Memory B cell (primary cell): ENCODE data around the gene HSPG2.
"Not testable (repeated sequence)": the region's sequence is repeated elsewhere in the genome, so short reads cannot be mapped to it uniquely, and the experiment has no call there.

Experiments used
- ATAC-seq: fragments of 150-1000 bp; cut with Tn5 transposase; 2 replicates; pipeline ENCODE4 v1.10.0; 2021; ENCODE audit warnings: low read depth, mild to moderate bottlenecking, moderate library complexity
- DNase-seq, 2 donors: peaks; one replicate each; pipeline ENCODE4 v3.0.0; 2022; ENCODE audit warnings: low spot score in 2 of 2
- H3K27ac Mint-ChIP-seq: one replicate; pipeline ENCODE4 v1.8.0; 2022; ENCODE audit warnings: mild to moderate bottlenecking, moderate library complexity, mixed read lengths
- H3K27me3 Mint-ChIP-seq: one replicate; pipeline ENCODE4 v1.8.0; 2022; ENCODE audit warnings: mixed read lengths
- H3K36me3 Mint-ChIP-seq: one replicate; pipeline ENCODE4 v1.8.0; 2022; ENCODE audit warnings: mild to moderate bottlenecking, mixed read lengths
- H3K4me1 Mint-ChIP-seq: one replicate; pipeline ENCODE4 v1.8.0; 2022; ENCODE audit warnings: mixed read lengths
- H3K4me3 Mint-ChIP-seq: one replicate; pipeline ENCODE4 v1.8.0; 2022; ENCODE audit warnings: mild to moderate bottlenecking, moderate library complexity, mixed read lengths
- H3K9me3 Mint-ChIP-seq: one replicate; pipeline ENCODE4 v1.8.0; 2022; ENCODE audit warnings: mixed read lengths

The HSPG2 gene

GRCh38 chr1:21931171-21932093 lies 5.7 kb downstream of the HSPG2 start:
- Mint-ChIP-seq H3K4me1 (peaks cover 5% of the 10 kb centered on the region), H3K27ac (no peak overlapping the region), H3K4me3 (no peak overlapping the region), H3K9me3 (no peaks in the 10 kb centered on the region), H3K27me3 (peaks cover 10% of the 10 kb centered on the region), H3K36me3 (no peaks in the 10 kb centered on the region)
- no peak for ATAC-seq
- no peak for DNase-seq

- Mint-ChIP-seq H3K9me3 (no peaks in the 10 kb centered on the region), H3K27ac (no peak overlapping the region)
- no peak for ATAC-seq
Measured at GRCh38 chr1:21930629-21931170, 6.4 kb downstream of the HSPG2 start.

GRCh38 chr1:21930080-21930571 lies 7.0 kb downstream of the HSPG2 start:
- no peak for DNase-seq
- H3K9me3 Mint-ChIP-seq: no peaks in the 10 kb centered on the region
- H3K4me3 Mint-ChIP-seq: no peak overlapping the region
- H3K27me3 Mint-ChIP-seq: peaks cover 4% of the 10 kb centered on the region
- no peak for ATAC-seq
- H3K27ac Mint-ChIP-seq: no peak overlapping the region
- H3K4me1 Mint-ChIP-seq: no peaks in the 10 kb centered on the region
- H3K36me3 Mint-ChIP-seq: no peaks in the 10 kb centered on the region

More at GRCh38 chr1:21930629-21931170, 6.4 kb downstream of the HSPG2 start:
- H3K27me3 Mint-ChIP-seq: peaks cover 9% of the 10 kb centered on the region
- DNase-seq: no peak
- H3K4me3 Mint-ChIP-seq: no peak overlapping the region
- H3K36me3 Mint-ChIP-seq: no peaks in the 10 kb centered on the region
- peaks cover 3% of the 10 kb centered on the region for H3K4me1 Mint-ChIP-seq

GRCh38 chr1:21927533-21928237 lies 9.4 kb downstream of the HSPG2 start:
- Mint-ChIP-seq H3K36me3 (no peaks in the 10 kb centered on the region), H3K27ac (no peak overlapping the region), H3K27me3 (peaks cover 6% of the 10 kb centered on the region), H3K4me1 (no peaks in the 10 kb centered on the region), H3K4me3 (no peak overlapping the region), H3K9me3 (no peaks in the 10 kb centered on the region)
- DNase-seq (no peak), ATAC-seq (no peak)

- Mint-ChIP-seq H3K4me3 (no peak overlapping the region), H3K9me3 (no peaks in the 10 kb centered on the region)
Measured at GRCh38 chr1:21926814-21927532, 10.1 kb downstream of the HSPG2 start.

GRCh38 chr1:21926065-21926464 lies 11.0 kb downstream of the HSPG2 start:
- Mint-ChIP-seq H3K27me3 (peaks cover 3% of the 10 kb centered on the region), H3K4me1 (no peaks in the 10 kb centered on the region)
- no peak for ATAC-seq

More at GRCh38 chr1:21926814-21927532, 10.1 kb downstream of the HSPG2 start:
- no peak for ATAC-seq
- DNase-seq: no peak
- no peak overlapping the region for H3K27ac Mint-ChIP-seq
- peaks cover 3% of the 10 kb centered on the region for H3K27me3 Mint-ChIP-seq
- no peaks in the 10 kb centered on the region for H3K36me3 Mint-ChIP-seq
- H3K4me1 Mint-ChIP-seq: no peaks in the 10 kb centered on the region

GRCh38 chr1:21925334-21925940 lies 11.7 kb downstream of the HSPG2 start:
- Mint-ChIP-seq H3K9me3 (no peaks in the 10 kb centered on the region), H3K36me3 (no peaks in the 10 kb centered on the region), H3K27me3 (peaks cover 3% of the 10 kb centered on the region), H3K4me3 (no peak overlapping the region), H3K4me1 (no peaks in the 10 kb centered on the region), H3K27ac (no peak overlapping the region)
- DNase-seq (no peak), ATAC-seq (no peak)

More at GRCh38 chr1:21926065-21926464, 11.0 kb downstream of the HSPG2 start:
- DNase-seq: no peak
- no peaks in the 10 kb centered on the region for H3K36me3 Mint-ChIP-seq
- H3K9me3 Mint-ChIP-seq: no peaks in the 10 kb centered on the region
- H3K27ac Mint-ChIP-seq: no peak overlapping the region
- H3K4me3 Mint-ChIP-seq: no peak overlapping the region

- Mint-ChIP-seq H3K4me3 (no peak overlapping the region), H3K27ac (no peak overlapping the region), H3K4me1 (no peaks in the 10 kb centered on the region), H3K9me3 (no peaks in the 10 kb centered on the region), H3K27me3 (peaks cover 2% of the 10 kb centered on the region), H3K36me3 (no peaks in the 10 kb centered on the region)
- DNase-seq: no peak
- ATAC-seq: no peak
Measured at GRCh38 chr1:21924503-21925005, 12.6 kb downstream of the HSPG2 start.

GRCh38 chr1:21922090-21923013 lies 14.8 kb downstream of the HSPG2 start:
- H3K36me3 Mint-ChIP-seq: no peaks in the 10 kb centered on the region
- no peak overlapping the region for H3K27ac Mint-ChIP-seq
- no peak for DNase-seq
- H3K4me3 Mint-ChIP-seq: no peak overlapping the region
- no peaks in the 10 kb centered on the region for H3K9me3 Mint-ChIP-seq
- H3K4me1 Mint-ChIP-seq: no peaks in the 10 kb centered on the region
- peaks cover 2% of the 10 kb centered on the region for H3K27me3 Mint-ChIP-seq
- ATAC-seq: no peak

GRCh38 chr1:21921100-21921875 lies 15.8 kb downstream of the HSPG2 start:
- no peak overlapping the region for H3K4me3 Mint-ChIP-seq
- H3K27me3 Mint-ChIP-seq: peaks cover 2% of the 10 kb centered on the region
- no peaks in the 10 kb centered on the region for H3K36me3 Mint-ChIP-seq
- DNase-seq (no peak), ATAC-seq (no peak)
- H3K9me3 Mint-ChIP-seq: no peaks in the 10 kb centered on the region
- H3K27ac Mint-ChIP-seq: no peak overlapping the region
- no peaks in the 10 kb centered on the region for H3K4me1 Mint-ChIP-seq

- Mint-ChIP-seq H3K36me3 (no peaks in the 10 kb centered on the region), H3K9me3 (no peaks in the 10 kb centered on the region), H3K27me3 (peaks cover 2% of the 10 kb centered on the region), H3K4me3 (no peak overlapping the region), H3K27ac (no peak overlapping the region), H3K4me1 (no peaks in the 10 kb centered on the region)
- ATAC-seq (no peak), DNase-seq (no peak)
Measured at GRCh38 chr1:21919520-21919919, 17.6 kb downstream of the HSPG2 start.

GRCh38 chr1:21917239-21917631 lies 19.9 kb downstream of the HSPG2 start:
- not testable (repeated sequence) for H3K4me1 Mint-ChIP-seq, H3K36me3 Mint-ChIP-seq, H3K9me3 Mint-ChIP-seq, H3K4me3 Mint-ChIP-seq, H3K27ac Mint-ChIP-seq, ATAC-seq, DNase-seq, H3K27me3 Mint-ChIP-seq
